NCI-H1092 (cell line): Measurements from ENCODE around the gene CLEC4E.
"Not testable (repeated sequence)": the region's sequence is repeated elsewhere in the genome, so short reads cannot be mapped to it uniquely, and the experiment has no call there.

ENCODE experiments used
- DNase-seq: peaks from one replicate; lab custom pipeline; 2025; lab: John Stamatoyannopoulos, UW

Gene CLEC4E

GRCh38 chr12:8537820-8538219, 2.9 kb downstream of the CLEC4E start:
- DNase-seq = not testable (repeated sequence)

- DNase-seq = no peak
Measured at GRCh38 chr12:8532045-8532444, 8.7 kb downstream of the CLEC4E start.

- DNase-seq = no peak
Measured at GRCh38 chr12:8527250-8528130, 13.2 kb downstream of the CLEC4E start.

GRCh38 chr12:8519171-8519570, 21.5 kb downstream of the CLEC4E start:
- no peak for DNase-seq

GRCh38 chr12:8517971-8518370, 22.7 kb downstream of the CLEC4E start:
- no peak for DNase-seq

GRCh38 chr12:8513256-8513655, 27.4 kb downstream of the CLEC4E start, which contains the start of gene CLEC4D:
CLEC4D (plus strand) TSS chr12:8513503; CDS start chr12:8513733, 230 bp downstream.
- no peak for DNase-seq

- DNase-seq = no peak
Measured at GRCh38 chr12:8508910-8509841, 31.5 kb downstream of the CLEC4E start.

- no peak for DNase-seq
Measured at GRCh38 chr12:8508223-8508622, 32.5 kb downstream of the CLEC4E start.

GRCh38 chr12:8507596-8507995, 33.1 kb downstream of the CLEC4E start:
- no peak for DNase-seq

- no peak for DNase-seq
Measured at GRCh38 chr12:8504351-8504750, 36.4 kb downstream of the CLEC4E start.

- no peak for DNase-seq
Measured at GRCh38 chr12:8501720-8502119, 39.0 kb downstream of the CLEC4E start.

- no peak for DNase-seq
Measured at GRCh38 chr12:8499616-8500015, 41.1 kb downstream of the CLEC4E start.

- not testable (repeated sequence) for DNase-seq
Measured at GRCh38 chr12:8496074-8496473, 44.6 kb downstream of the CLEC4E start.

- not testable (repeated sequence) for DNase-seq
Measured at GRCh38 chr12:8495671-8496070, 45.0 kb downstream of the CLEC4E start.

GRCh38 chr12:8493084-8493483, 47.6 kb downstream of the CLEC4E start:
- no peak for DNase-seq

- DNase-seq = no peak
Measured at GRCh38 chr12:8491646-8492530, 48.8 kb downstream of the CLEC4E start.
